Astrocyte (in vitro differentiated cells and primary cell): Measurements from ENCODE around the gene WNT7A. TPM values are rescaled to one million over a fixed set of nuclear protein-coding genes. Genes with fewer than 3 reads are reported as not detected.

Experiments
- DNase-seq: peaks from one replicate; pipeline ENCODE4 v3.0.0-alpha.2; 2010; ENCODE audit warnings: low read depth
- FAIRE-seq: peaks from 2 replicates; lab custom pipeline; 2011; peaks lifted over from hg19 to GRCh38; lab: Jason Lieb, UNC
- H2AFZ ChIP-seq: 2 replicates; pipeline ENCODE4 v1.6.0; 2012; ENCODE audit warnings: low read depth, low read length, inconsistent platforms
- H3K27ac ChIP-seq: 2 replicates; pipeline ENCODE4 v1.5.1; 2011; ENCODE audit warnings: low read depth, low read length, inconsistent platforms
- H3K27me3 ChIP-seq: 2 replicates; pipeline ENCODE4 v1.6.0; 2011; ENCODE audit warnings: low read length, inconsistent platforms; ENCODE audit not compliant: insufficient read depth
- H3K36me3 ChIP-seq: 2 replicates; pipeline ENCODE4 v1.5.1; 2011; ENCODE audit warnings: low read length, inconsistent platforms; ENCODE audit not compliant: insufficient read depth
- H3K4me1 ChIP-seq: 2 replicates; pipeline ENCODE4 v1.5.1; 2011; ENCODE audit warnings: low read length, inconsistent platforms; ENCODE audit not compliant: insufficient read depth
- H3K4me2 ChIP-seq: 2 replicates; pipeline ENCODE4 v1.6.0; 2012; ENCODE audit warnings: low read length, inconsistent platforms
- H3K4me3 ChIP-seq: 2 replicates; pipeline ENCODE4 v1.5.1; 2011; ENCODE audit warnings: low read depth, mild to moderate bottlenecking, low read length, inconsistent platforms; ENCODE audit not compliant: insufficient read depth
- H3K79me2 ChIP-seq: 2 replicates; pipeline ENCODE4 v1.6.0; 2012; ENCODE audit warnings: mild to moderate bottlenecking, low read length, inconsistent platforms; ENCODE audit not compliant: insufficient read depth
- H3K9ac ChIP-seq: 2 replicates; pipeline ENCODE4 v1.6.0; 2012; ENCODE audit warnings: mild to moderate bottlenecking, low read length, inconsistent platforms
- H3K9me3 ChIP-seq: 2 replicates; pipeline ENCODE4 v1.5.1; 2012; ENCODE audit warnings: low read depth, mild to moderate bottlenecking, low read length, inconsistent platforms; ENCODE audit not compliant: insufficient read depth
- H4K20me1 ChIP-seq: 2 replicates; pipeline ENCODE4 v1.6.0; 2012; ENCODE audit warnings: low read length, inconsistent platforms; ENCODE audit not compliant: insufficient read depth
- H3K27ac Mint-ChIP-seq: one replicate; pipeline ENCODE4 v1.8.0; 2021; ENCODE audit warnings: mild to moderate bottlenecking, mixed read lengths; ENCODE audit not compliant: unreplicated experiment
- H3K27me3 Mint-ChIP-seq: one replicate; pipeline ENCODE4 v1.8.0; 2021; ENCODE audit warnings: low read depth, mixed read lengths; ENCODE audit not compliant: unreplicated experiment
- H3K36me3 Mint-ChIP-seq: one replicate; pipeline ENCODE4 v1.8.0; 2021; ENCODE audit warnings: low read depth, mixed read lengths; ENCODE audit not compliant: unreplicated experiment
- H3K4me1 Mint-ChIP-seq: one replicate; pipeline ENCODE4 v1.8.0; 2021; ENCODE audit warnings: low read depth, mixed read lengths; ENCODE audit not compliant: unreplicated experiment
- H3K4me3 Mint-ChIP-seq: one replicate; pipeline ENCODE4 v1.8.0; 2021; ENCODE audit warnings: mild to moderate bottlenecking, moderate library complexity, mixed read lengths; ENCODE audit not compliant: unreplicated experiment
- H3K9me3 Mint-ChIP-seq: one replicate; pipeline ENCODE4 v1.8.0; 2021; ENCODE audit warnings: mild to moderate bottlenecking, mixed read lengths; ENCODE audit not compliant: unreplicated experiment
- EZH2 ChIP-seq: IDR thresholded peaks from 2 replicates; pipeline ENCODE4 v1.6.1; 2012; ENCODE audit warnings: mild to moderate bottlenecking, low read length, inconsistent platforms; ENCODE audit not compliant: insufficient read depth
- total RNA-seq: library from RNA; stranded (reverse); gene quantifications from 2 replicates; pipeline ENCODE4 v1.2.1, GENCODE V29; 2021
- TF ChIP-seq, protein P1 (sequence below): IDR thresholded peaks from 2 replicates; pipeline ENCODE4 v1.5.1; 2011; ENCODE audit warnings: low read depth, mild to moderate bottlenecking, inconsistent platforms, low read length, moderate library complexity; ENCODE audit not compliant: insufficient read depth

Gene WNT7A
- total RNA-seq, 1 donor from 2014 or later = 1.7 TPM

DNA sequence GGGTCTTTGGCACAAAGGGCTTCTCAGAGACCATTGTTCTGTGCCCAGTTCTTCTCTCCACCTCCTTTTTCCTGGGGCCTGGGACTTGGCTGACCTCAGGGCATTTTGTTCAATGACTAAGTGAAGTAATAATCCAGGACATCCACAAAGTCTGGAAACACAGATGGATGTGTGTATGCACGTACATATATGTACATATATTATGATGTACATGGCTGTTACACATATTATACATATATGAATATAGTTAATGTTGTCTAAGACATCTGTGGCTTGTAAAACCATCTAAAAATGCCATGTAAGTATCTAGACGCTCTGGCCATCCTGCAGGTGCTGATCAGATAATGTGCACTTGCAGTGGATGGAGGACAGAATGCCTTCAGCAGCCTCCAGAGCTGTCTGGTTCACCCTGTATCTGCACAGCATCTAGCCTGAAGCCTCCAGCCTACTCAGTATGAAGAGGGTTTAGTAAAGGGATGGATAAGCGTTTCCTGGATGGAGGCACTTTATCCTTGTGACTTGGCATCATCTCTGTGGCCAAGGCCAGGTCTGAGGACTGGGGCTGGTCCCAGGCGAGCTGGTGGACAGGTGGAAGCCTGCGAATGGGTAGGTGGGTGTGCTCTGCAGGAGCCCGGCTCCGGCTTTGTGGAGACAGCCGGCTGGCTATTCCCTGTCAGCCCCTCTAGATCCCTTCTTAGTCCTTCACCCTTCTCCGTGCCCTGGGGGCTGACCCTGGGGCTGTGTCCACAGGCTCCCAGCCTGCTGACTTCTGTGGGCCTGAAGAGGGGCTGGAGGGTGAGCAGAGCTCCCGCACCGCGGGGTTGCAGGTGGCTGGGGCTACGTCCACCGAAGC lies 88.4 kb downstream of the WNT7A start:
- Histone ChIP-seq H3K36me3 (no peaks in the 10 kb centered on the region), H3K27ac (no peak overlapping the region)
- FAIRE-seq = no peak

DNA sequence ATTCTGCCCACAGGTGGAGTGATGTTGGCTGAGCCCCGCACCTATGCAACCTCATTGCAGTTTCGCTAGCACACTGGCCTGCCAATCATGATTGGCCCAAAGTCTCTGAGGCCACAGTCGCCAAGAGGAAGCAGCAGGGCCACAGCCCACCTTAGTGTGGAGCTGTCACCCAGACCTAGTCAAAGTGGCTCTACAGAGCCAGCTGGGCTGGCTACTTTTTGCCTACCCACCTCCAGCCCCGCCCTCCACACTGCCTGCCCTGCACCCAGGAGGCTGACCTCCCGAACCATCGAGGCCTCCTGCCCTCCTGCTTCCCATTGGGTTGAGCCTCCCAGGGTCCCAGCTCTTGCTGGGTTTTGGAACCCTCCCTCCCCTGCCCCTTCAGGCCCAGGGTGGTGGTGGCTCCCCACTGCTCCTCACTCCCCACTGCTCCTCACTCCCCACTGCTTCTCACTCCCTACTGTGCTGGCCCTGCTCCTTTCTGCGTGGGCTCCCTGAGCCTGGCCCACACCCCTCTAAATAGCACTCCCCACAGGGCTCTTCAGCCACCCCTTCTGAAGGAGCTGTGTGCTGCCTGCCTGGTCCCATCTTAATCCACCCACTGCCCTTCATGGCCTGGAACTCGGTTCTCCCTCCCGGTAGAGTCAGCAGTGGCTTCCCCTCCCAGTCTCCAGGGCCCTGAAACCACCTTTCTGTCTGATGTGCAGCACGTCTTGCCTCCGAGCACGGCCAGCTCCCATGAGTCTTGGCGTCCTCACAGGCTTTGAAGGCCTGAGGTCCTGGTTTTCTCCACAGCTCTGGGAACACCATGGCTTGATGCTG lies 89.3 kb downstream of the WNT7A start:
- Histone ChIP-seq H4K20me1 (no peaks in the 10 kb centered on the region), H3K4me3 (no peak overlapping the region), H3K36me3 (no peaks in the 10 kb centered on the region), H3K4me2 (no peak overlapping the region), H3K79me2 (no peaks in the 10 kb centered on the region), H2AFZ (no peak overlapping the region), H3K27ac (no peak overlapping the region), H3K27me3 (peaks cover 3% of the 10 kb centered on the region), H3K9me3 (no peaks in the 10 kb centered on the region), H3K4me1 (no peaks in the 10 kb centered on the region), H3K9ac (no peak overlapping the region)
- H3K4me3 Mint-ChIP-seq = no peak overlapping the region
- no peaks in the 10 kb centered on the region for H3K36me3 Mint-ChIP-seq
- TF ChIP-seq EZH2 = no peak
- TF ChIP-seq, protein P1, sequence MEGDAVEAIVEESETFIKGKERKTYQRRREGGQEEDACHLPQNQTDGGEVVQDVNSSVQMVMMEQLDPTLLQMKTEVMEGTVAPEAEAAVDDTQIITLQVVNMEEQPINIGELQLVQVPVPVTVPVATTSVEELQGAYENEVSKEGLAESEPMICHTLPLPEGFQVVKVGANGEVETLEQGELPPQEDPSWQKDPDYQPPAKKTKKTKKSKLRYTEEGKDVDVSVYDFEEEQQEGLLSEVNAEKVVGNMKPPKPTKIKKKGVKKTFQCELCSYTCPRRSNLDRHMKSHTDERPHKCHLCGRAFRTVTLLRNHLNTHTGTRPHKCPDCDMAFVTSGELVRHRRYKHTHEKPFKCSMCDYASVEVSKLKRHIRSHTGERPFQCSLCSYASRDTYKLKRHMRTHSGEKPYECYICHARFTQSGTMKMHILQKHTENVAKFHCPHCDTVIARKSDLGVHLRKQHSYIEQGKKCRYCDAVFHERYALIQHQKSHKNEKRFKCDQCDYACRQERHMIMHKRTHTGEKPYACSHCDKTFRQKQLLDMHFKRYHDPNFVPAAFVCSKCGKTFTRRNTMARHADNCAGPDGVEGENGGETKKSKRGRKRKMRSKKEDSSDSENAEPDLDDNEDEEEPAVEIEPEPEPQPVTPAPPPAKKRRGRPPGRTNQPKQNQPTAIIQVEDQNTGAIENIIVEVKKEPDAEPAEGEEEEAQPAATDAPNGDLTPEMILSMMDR = no peak
- H3K9me3 Mint-ChIP-seq = peaks cover 1% of the 10 kb centered on the region
- no peaks in the 10 kb centered on the region for H3K4me1 Mint-ChIP-seq
- no peak overlapping the region for H3K27ac Mint-ChIP-seq
- DNase-seq (no peak), FAIRE-seq (no peak)
- peaks cover 29% of the 10 kb centered on the region for H3K27me3 Mint-ChIP-seq

More for the DNA sequence above, 88.4 kb downstream of the WNT7A start:
- H4K20me1 ChIP-seq = no peaks in the 10 kb centered on the region
- no peaks in the 10 kb centered on the region for H3K9me3 ChIP-seq
- no peak overlapping the region for H3K9ac ChIP-seq
- no peak for DNase-seq
- H3K4me1 ChIP-seq = no peaks in the 10 kb centered on the region
- Mint-ChIP-seq H3K4me3 (no peak overlapping the region), H3K9me3 (peaks cover 1% of the 10 kb centered on the region), H3K27ac (no peak overlapping the region), H3K4me1 (no peaks in the 10 kb centered on the region), H3K36me3 (no peaks in the 10 kb centered on the region), H3K27me3 (peaks cover 34% of the 10 kb centered on the region)
- H3K27me3 ChIP-seq = peaks cover 3% of the 10 kb centered on the region
- H3K4me2 ChIP-seq = no peak overlapping the region
- no peak overlapping the region for H3K4me3 ChIP-seq
- TF ChIP-seq, protein P1 = no peak
- no peak for TF ChIP-seq EZH2
- no peaks in the 10 kb centered on the region for H3K79me2 ChIP-seq
- H2AFZ ChIP-seq = no peak overlapping the region
